Karpas-422 (cell line): ENCODE measurements around the gene CD38. TPM values are rescaled to one million over a fixed set of nuclear protein-coding genes. Genes with fewer than 3 reads are reported as not detected.
"Not testable (repeated sequence)": the region's sequence is repeated elsewhere in the genome, so short reads cannot be mapped to it uniquely, and the experiment has no call there.

Source experiments
- DNase-seq: peaks from one replicate; pipeline ENCODE4 v3.0.0-alpha.2; 2015
- H2AFZ ChIP-seq: fragments of 200-600 bp; sonication (generic); 2 replicates; pipeline ENCODE4 v1.6.1; 2014; ENCODE audit warnings: antibody characterized with exemption, low read length, mixed read lengths
- H3K27ac ChIP-seq: fragments of 200-600 bp; sonication (generic); 2 replicates; pipeline ENCODE4 v1.5.1; 2014; ENCODE audit warnings: mild to moderate bottlenecking, low read length, moderate library complexity
- H3K27me3 ChIP-seq: fragments of 200-600 bp; sonication (generic); 2 replicates; pipeline ENCODE4 v1.6.1; 2014; ENCODE audit warnings: low read length, mixed read lengths
- H3K36me3 ChIP-seq: fragments of 200-600 bp; sonication (generic); 2 replicates; pipeline ENCODE4 v1.6.1; 2014; ENCODE audit warnings: low read length, mixed read lengths; ENCODE audit not compliant: insufficient read depth
- H3K4me1 ChIP-seq: fragments of 200-600 bp; sonication (generic); 2 replicates; pipeline ENCODE4 v1.6.1; 2014; ENCODE audit warnings: mild to moderate bottlenecking, low read length, mixed read lengths
- H3K4me2 ChIP-seq: fragments of 200-600 bp; sonication (generic); 2 replicates; pipeline ENCODE4 v1.6.1; 2014; ENCODE audit warnings: low read length, low read depth, mild to moderate bottlenecking; ENCODE audit not compliant: poor library complexity, severe bottlenecking
- H3K4me3 ChIP-seq: fragments of 200-600 bp; sonication (generic); 2 replicates; pipeline ENCODE4 v1.5.1; 2014; ENCODE audit warnings: mild to moderate bottlenecking, antibody characterized with exemption, low read length, mixed read lengths
- H3K79me2 ChIP-seq: fragments of 200-600 bp; sonication (generic); 2 replicates; pipeline ENCODE4 v1.6.1; 2014; ENCODE audit warnings: mild to moderate bottlenecking, low read length, mixed read lengths
- H3K9ac ChIP-seq: fragments of 200-600 bp; sonication (generic); 2 replicates; pipeline ENCODE4 v1.6.0; 2014; ENCODE audit warnings: low read length
- H3K9me2 ChIP-seq: fragments of 200-600 bp; sonication (generic), shearing (Covaris generic); replicated peaks from 2 replicates; pipeline ENCODE4 v1.6.0; 2014; ENCODE audit warnings: mild to moderate bottlenecking, low read length, moderate library complexity; ENCODE audit not compliant: insufficient read depth
- H3K9me3 ChIP-seq: fragments of 300-700, 200-600 bp; sonication (generic); 2 replicates; pipeline ENCODE4 v1.6.1; 2014; ENCODE audit warnings: low read length, mixed read lengths
- H4K20me1 ChIP-seq: fragments of 200-600 bp; sonication (generic); 2 replicates; pipeline ENCODE4 v1.6.1; 2014; ENCODE audit warnings: mild to moderate bottlenecking, antibody characterized with exemption, low read length, low read depth; ENCODE audit not compliant: insufficient read depth
- total RNA-seq: library from RNA; depleted of rRNA; stranded (reverse); fragments of >200 nt; shearing (Covaris generic); gene quantifications from 2 replicates; pipeline ENCODE4 v1.2.3, GENCODE V29; 2014; ENCODE audit warnings: low replicate concordance

Gene CD38
- total RNA-seq, 1 experiment from 2014 or later = 3.6 TPM

GRCh38 chr4:15754323-15754722 is 23.8 kb upstream of the CD38 start:
- Histone ChIP-seq H3K79me2 (no peaks in the 10 kb centered on the region), H3K27me3 (no peaks in the 10 kb centered on the region), H3K9me3 (no peaks in the 10 kb centered on the region), H3K4me2 (no peak overlapping the region), H3K27ac (no peak overlapping the region), H3K36me3 (no peaks in the 10 kb centered on the region), H2AFZ (no peak overlapping the region), H3K9me2 (no peaks in the 10 kb centered on the region), H3K4me1 (no peaks in the 10 kb centered on the region), H4K20me1 (no peaks in the 10 kb centered on the region), H3K4me3 (no peak overlapping the region), H3K9ac (no peak overlapping the region)
- no peak for DNase-seq

GRCh38 chr4:15755321-15756155 is 22.6 kb upstream of the CD38 start:
- Histone ChIP-seq H3K27ac (no peak overlapping the region), H3K9me2 (no peaks in the 10 kb centered on the region), H4K20me1 (no peaks in the 10 kb centered on the region), H3K9ac (no peak overlapping the region), H2AFZ (no peak overlapping the region), H3K4me3 (no peak overlapping the region), H3K27me3 (no peaks in the 10 kb centered on the region), H3K79me2 (no peaks in the 10 kb centered on the region), H3K9me3 (no peaks in the 10 kb centered on the region), H3K36me3 (no peaks in the 10 kb centered on the region), H3K4me1 (no peaks in the 10 kb centered on the region), H3K4me2 (no peak overlapping the region)
- no peak for DNase-seq

DNA sequence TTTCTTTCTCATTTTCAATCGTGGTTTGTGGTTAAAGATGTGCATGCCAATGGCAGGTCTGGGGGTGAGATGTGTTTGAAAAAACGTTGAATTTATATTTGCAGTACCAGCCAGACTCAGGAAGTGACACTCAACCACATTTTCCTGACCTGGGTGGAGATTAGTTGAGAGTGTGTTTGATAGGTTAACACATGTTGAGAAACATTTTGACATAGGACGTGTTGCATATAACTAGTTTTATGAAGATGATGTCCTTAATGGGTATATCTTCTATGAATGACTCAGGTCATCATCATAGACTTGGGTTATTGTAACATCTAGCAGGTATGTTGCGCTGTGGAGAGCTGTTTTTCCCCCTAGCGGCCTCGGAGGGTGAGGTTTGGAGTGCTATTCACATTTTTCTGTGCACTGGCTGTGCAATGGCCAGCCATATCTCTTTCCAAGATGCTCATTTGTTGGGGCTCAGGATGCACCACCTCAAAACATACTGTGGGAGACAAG is 21.7 kb upstream of the CD38 start:
- Histone ChIP-seq H3K4me1 (no peaks in the 10 kb centered on the region), H2AFZ (no peak overlapping the region), H4K20me1 (no peaks in the 10 kb centered on the region), H3K27ac (no peak overlapping the region), H3K27me3 (no peaks in the 10 kb centered on the region), H3K79me2 (no peaks in the 10 kb centered on the region), H3K9ac (no peak overlapping the region), H3K36me3 (no peaks in the 10 kb centered on the region), H3K4me3 (no peak overlapping the region), H3K4me2 (no peak overlapping the region), H3K9me2 (no peaks in the 10 kb centered on the region), H3K9me3 (no peaks in the 10 kb centered on the region)
- peak; percentile 72 for DNase-seq

- no peak overlapping the region for H2AFZ ChIP-seq
These were observed 21.1 kb upstream of the CD38 start for GRCh38 chr4:15757054-15757453.

GRCh38 chr4:15758294-15758693 is 19.8 kb upstream of the CD38 start:
- Histone ChIP-seq H3K36me3 (no peaks in the 10 kb centered on the region), H3K4me1 (no peaks in the 10 kb centered on the region), H3K27ac (no peak overlapping the region), H3K27me3 (no peaks in the 10 kb centered on the region), H3K9ac (no peak overlapping the region), H2AFZ (no peak overlapping the region), H4K20me1 (no peaks in the 10 kb centered on the region), H3K9me3 (no peaks in the 10 kb centered on the region), H3K4me2 (no peak overlapping the region), H3K9me2 (no peaks in the 10 kb centered on the region), H3K79me2 (no peaks in the 10 kb centered on the region), H3K4me3 (no peak overlapping the region)
- DNase-seq = no peak

More at GRCh38 chr4:15757054-15757453, 21.1 kb upstream of the CD38 start:
- Histone ChIP-seq H3K9me3 (no peaks in the 10 kb centered on the region), H3K9me2 (no peaks in the 10 kb centered on the region), H3K27me3 (no peaks in the 10 kb centered on the region), H3K4me1 (no peaks in the 10 kb centered on the region), H3K36me3 (no peaks in the 10 kb centered on the region), H3K9ac (no peak overlapping the region), H3K27ac (no peak overlapping the region), H3K4me3 (no peak overlapping the region), H3K4me2 (no peak overlapping the region), H4K20me1 (no peaks in the 10 kb centered on the region), H3K79me2 (no peaks in the 10 kb centered on the region)
- DNase-seq = no peak

- H3K36me3 ChIP-seq, DNase-seq: not testable (repeated sequence)
These were observed 15.7 kb upstream of the CD38 start for GRCh38 chr4:15762460-15762859.

DNA sequence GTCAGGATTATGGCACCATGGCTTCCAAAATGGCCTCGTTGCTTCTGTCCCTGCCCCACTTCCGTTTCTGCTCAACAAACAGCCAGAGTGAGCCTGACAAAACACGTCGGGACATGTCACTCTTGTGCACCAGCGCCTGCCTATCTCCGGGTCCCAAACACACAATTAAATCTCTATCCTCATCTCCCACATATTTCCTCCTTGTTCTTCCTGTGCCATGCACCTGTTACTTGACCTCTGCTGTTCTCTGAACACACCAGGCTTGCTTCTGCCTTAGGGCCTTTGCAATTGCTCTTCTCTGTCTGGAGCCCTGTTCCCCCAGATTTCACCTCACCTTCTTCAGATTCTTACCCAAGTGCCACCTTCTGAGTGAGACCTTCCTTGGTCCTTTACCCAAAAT is 12.7 kb upstream of the CD38 start:
- H2AFZ ChIP-seq = no peak overlapping the region
- H3K4me3 ChIP-seq = no peak overlapping the region
- DNase-seq = no peak
- H3K27me3 ChIP-seq = no peaks in the 10 kb centered on the region
- no peaks in the 10 kb centered on the region for H4K20me1 ChIP-seq
- no peaks in the 10 kb centered on the region for H3K36me3 ChIP-seq
- H3K4me1 ChIP-seq = peaks cover 4% of the 10 kb centered on the region; the same call in 1 of the 2 replicates
- no peak overlapping the region for H3K9ac ChIP-seq
- no peaks in the 10 kb centered on the region for H3K9me3 ChIP-seq
- H3K79me2 ChIP-seq = no peaks in the 10 kb centered on the region
- H3K4me2 ChIP-seq = no peak overlapping the region
- H3K27ac ChIP-seq = no peak overlapping the region
- no peaks in the 10 kb centered on the region for H3K9me2 ChIP-seq

More at GRCh38 chr4:15762460-15762859, 15.7 kb upstream of the CD38 start:
- not testable (repeated sequence) for H2AFZ ChIP-seq, H3K4me2 ChIP-seq, H3K27me3 ChIP-seq, H3K4me1 ChIP-seq, H3K4me3 ChIP-seq, H3K9me2 ChIP-seq, H4K20me1 ChIP-seq, H3K9ac ChIP-seq, H3K79me2 ChIP-seq, H3K27ac ChIP-seq, H3K9me3 ChIP-seq

DNA sequence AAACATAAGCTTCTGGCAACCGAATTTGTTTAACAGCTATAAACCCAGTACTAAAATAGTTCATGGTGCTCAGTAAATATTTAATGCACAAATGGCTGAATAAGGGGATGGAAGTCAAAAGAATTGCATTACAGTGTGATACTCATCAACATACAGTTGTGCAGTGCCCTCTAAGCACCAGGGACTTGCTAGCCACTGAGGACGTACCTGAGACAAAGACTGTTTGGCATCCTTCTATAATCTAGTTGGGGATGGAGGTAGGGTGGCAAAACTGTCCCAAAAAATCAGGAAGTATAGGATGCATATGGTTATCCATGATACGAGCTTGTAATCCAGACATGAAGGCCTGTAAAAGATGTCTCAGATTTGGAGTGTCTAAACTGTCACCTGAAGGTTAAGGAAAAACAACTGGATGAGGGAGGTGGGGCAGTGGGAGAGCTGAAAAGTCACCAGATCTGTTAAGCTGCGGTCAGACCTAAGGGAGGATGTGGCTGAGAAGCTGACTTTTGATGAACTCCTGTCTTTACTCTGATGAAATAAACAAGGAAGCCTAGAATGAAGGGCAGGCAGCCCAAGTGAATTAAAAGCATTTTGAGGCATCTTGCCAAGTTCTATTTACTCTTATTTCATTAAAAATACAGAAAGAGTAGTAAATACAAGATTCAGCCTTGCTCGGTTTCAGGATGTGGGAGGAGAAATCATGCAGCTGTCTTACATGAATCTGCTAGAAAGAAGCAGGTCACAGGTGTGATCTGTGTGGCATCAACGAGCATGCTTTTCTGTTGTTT is 12.0 kb upstream of the CD38 start:
- Histone ChIP-seq H2AFZ (no peak overlapping the region), H3K36me3 (no peaks in the 10 kb centered on the region), H3K9me2 (no peaks in the 10 kb centered on the region), H3K27ac (no peak overlapping the region), H4K20me1 (no peaks in the 10 kb centered on the region), H3K9ac (no peak overlapping the region), H3K79me2 (no peaks in the 10 kb centered on the region), H3K4me3 (no peak overlapping the region), H3K4me1 (peaks cover 4% of the 10 kb centered on the region; the same call in 1 of the 2 replicates), H3K27me3 (no peaks in the 10 kb centered on the region), H3K4me2 (no peak overlapping the region), H3K9me3 (no peaks in the 10 kb centered on the region)
- no peak for DNase-seq
